ENCODE data around the gene SP6. TPM values are rescaled to one million over a fixed set of nuclear protein-coding genes. Genes with fewer than 3 reads are reported as not detected.

SP6 gene
- total and polyA plus RNA-seq, 3 donors from 2014 or later = 0.31 to 0.79 (median 0.43) TPM

- TF ChIP-seq POLR2A (IDR thresholded peaks at IDR 0.05) = no peak
- no peak for TF ChIP-seq CTCF (IDR thresholded peaks at IDR 0.05)
- WGBS, 2 donors = 74 to 92% methylated on average over 1 of the region's 1 CpG
- DNase-seq = no peak
- Histone ChIP-seq H3K4me1 (peaks cover 7% of the 10 kb centered on the region), H3K4me3 (no peak overlapping the region), H3K27ac (no peak overlapping the region), H3K9me3 (no peaks in the 10 kb centered on the region), H3K27me3 (no peaks in the 10 kb centered on the region), H3K36me3 (ENCODE audit: low read depth, missing control alignments) (no peaks in the 10 kb centered on the region)
- intact Hi-C loops (cut with DNase I; ENCODE audit: low total_unique reads) = no loop called here
Observed at GRCh38 chr17:47870056-47870455, 19.1 kb upstream of the SP6 start.

GRCh38 chr17:47869114-47869513 is 18.2 kb upstream of the SP6 start:
- Histone ChIP-seq H3K27ac (no peak overlapping the region), H3K4me3 (no peak overlapping the region), H3K4me1 (peaks cover 7% of the 10 kb centered on the region), H3K9me3 (no peaks in the 10 kb centered on the region), H3K27me3 (no peaks in the 10 kb centered on the region), H3K36me3 (ENCODE audit: low read depth, missing control alignments) (no peaks in the 10 kb centered on the region)
- DNase-seq = no peak
- no peak for TF ChIP-seq POLR2A (IDR thresholded peaks at IDR 0.05)
- TF ChIP-seq CTCF (IDR thresholded peaks at IDR 0.05) = no peak
- intact Hi-C loops (cut with DNase I; ENCODE audit: low total_unique reads) = no loop called here
- 65 to 83% methylated on average over 2 of the region's 2 CpGs for WGBS, 2 donors

GRCh38 chr17:47867813-47868533 is 17.0 kb upstream of the SP6 start:
- WGBS, 2 donors = 91 to 92% methylated on average over 9 to 11 of the region's 11 CpGs

GRCh38 chr17:47866941-47867340 is 16.0 kb upstream of the SP6 start:
- TF ChIP-seq POLR2A (IDR thresholded peaks at IDR 0.05) (no peak), CTCF (IDR thresholded peaks at IDR 0.05) (no peak)
- Histone ChIP-seq H3K4me3 (no peak overlapping the region), H3K36me3 (ENCODE audit: low read depth, missing control alignments) (no peaks in the 10 kb centered on the region), H3K27me3 (no peaks in the 10 kb centered on the region), H3K4me1 (no peaks in the 10 kb centered on the region), H3K27ac (no peak overlapping the region), H3K9me3 (no peaks in the 10 kb centered on the region)
- no peak for DNase-seq
- intact Hi-C loops (cut with DNase I; ENCODE audit: low total_unique reads) = no loop called here
- WGBS, 2 donors = 65 to 79% methylated on average over 20 of the region's 20 CpGs

More at GRCh38 chr17:47867813-47868533, 17.0 kb upstream of the SP6 start:
- Histone ChIP-seq H3K27ac (no peak overlapping the region), H3K4me1 (peaks cover 7% of the 10 kb centered on the region), H3K9me3 (no peaks in the 10 kb centered on the region), H3K4me3 (no peak overlapping the region), H3K27me3 (no peaks in the 10 kb centered on the region), H3K36me3 (ENCODE audit: low read depth, missing control alignments) (no peaks in the 10 kb centered on the region)
- no peak for DNase-seq
- no peak for TF ChIP-seq POLR2A (IDR thresholded peaks at IDR 0.05)
- TF ChIP-seq CTCF (IDR thresholded peaks at IDR 0.05) = no peak
- intact Hi-C loops (cut with DNase I; ENCODE audit: low total_unique reads) = no loop called here

GRCh38 chr17:47864791-47865216 is 13.8 kb upstream of the SP6 start:
- Histone ChIP-seq H3K36me3 (ENCODE audit: low read depth, missing control alignments) (no peaks in the 10 kb centered on the region), H3K27ac (no peak overlapping the region), H3K9me3 (no peaks in the 10 kb centered on the region), H3K27me3 (no peaks in the 10 kb centered on the region), H3K4me3 (no peak overlapping the region), H3K4me1 (no peaks in the 10 kb centered on the region)
- WGBS, 2 donors = 60 to 63% methylated on average over 7 of the region's 7 CpGs
- DNase-seq = no peak
- intact Hi-C loops (cut with DNase I; ENCODE audit: low total_unique reads) = no loop called here
- TF ChIP-seq CTCF (IDR thresholded peaks at IDR 0.05) (no peak), POLR2A (IDR thresholded peaks at IDR 0.05) (no peak)
